NCI-H2081 treated with DMSO at 0.1 percent for 48 hours (cell line): ENCODE results near the gene SOHLH1.

ENCODE experiments used
- DNase-seq: peaks from one replicate; lab custom pipeline; 2025; lab: John Stamatoyannopoulos, UW

The SOHLH1 gene

DNA sequence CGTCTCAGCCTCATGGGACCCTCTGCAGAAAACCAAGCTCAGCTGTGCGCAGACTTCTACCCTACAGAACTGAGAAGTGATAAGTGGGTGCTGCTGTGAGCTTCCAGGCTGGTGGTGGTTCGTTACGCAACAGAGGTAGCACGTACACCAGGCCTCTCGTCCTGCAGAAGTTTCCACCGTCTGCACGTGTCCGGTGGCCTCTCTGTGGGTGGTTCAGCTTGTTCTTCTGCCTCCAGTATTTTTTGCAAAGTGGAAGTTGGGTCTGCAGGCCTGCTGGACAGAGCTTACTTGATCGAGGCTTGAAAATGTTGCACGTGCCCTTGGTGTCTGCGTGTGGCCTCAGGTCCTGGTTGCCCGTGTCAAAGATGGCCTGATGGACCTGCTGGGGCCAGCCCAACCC is 30.2 kb upstream of the SOHLH1 start:
- DNase-seq, result no peak

DNA sequence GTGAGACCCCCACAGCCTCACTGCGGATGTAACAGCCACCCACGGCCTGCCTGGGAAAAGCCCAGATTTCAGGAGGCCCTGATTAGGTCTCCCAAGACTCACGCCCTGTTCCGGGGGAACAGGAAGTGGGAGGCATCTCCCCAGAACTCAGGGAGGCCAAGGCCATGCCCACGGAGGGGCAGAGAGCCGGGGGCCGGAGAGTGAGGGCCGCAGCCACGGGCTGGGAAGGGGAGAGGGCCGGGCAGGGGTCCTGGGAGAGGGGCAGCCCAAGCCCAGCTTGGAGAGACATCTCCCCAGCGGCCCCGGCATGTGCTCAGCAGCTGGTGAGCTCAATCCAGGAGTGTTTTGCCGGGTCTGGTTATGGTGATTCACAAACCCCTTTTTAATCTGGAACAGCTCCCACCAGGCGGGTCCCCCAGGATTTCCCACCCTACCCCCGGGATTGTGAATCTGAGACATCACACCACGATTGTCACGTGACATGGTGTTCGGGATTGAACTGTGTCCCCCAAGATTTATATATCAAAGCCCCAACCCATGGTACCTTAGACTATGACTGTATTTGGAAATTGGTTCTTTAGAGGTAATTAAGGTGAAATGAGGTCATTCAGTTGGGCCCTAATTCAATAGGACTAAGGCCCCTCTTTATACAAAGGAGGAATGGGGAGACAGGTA is 29.3 kb upstream of the SOHLH1 start:
- DNase-seq, result no peak

DNA sequence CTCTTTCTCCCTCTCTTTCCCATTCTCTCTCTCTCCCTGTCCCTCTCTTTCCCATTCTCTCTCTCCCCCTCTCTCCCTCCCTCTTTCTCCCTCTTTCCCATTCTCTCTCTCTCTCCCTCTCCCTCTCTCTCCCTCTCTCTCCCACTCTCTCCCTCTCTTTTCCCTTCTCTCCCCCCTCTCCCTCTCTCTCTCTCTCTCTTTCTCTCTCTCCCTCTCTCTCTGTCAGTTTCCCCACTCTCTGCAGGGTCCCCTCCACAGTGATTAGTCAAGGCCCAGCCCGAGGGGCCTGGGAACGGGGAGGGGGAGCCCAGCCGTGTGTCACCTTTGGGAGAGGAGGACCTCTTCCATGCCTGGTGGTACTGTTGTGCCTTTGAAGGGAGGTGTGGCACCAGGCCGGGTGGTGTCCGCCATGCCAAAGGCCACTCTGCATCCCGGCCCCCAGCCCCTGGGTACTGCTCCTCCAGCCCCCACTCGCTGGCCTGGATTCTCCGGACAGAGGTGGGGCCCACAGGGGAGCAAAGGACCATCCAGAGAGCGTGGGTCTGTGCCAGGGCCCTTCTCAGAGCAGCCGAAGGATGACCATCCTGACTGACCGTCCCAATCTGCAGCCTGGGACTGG is 28.1 kb upstream of the SOHLH1 start:
- DNase-seq, result no peak

DNA sequence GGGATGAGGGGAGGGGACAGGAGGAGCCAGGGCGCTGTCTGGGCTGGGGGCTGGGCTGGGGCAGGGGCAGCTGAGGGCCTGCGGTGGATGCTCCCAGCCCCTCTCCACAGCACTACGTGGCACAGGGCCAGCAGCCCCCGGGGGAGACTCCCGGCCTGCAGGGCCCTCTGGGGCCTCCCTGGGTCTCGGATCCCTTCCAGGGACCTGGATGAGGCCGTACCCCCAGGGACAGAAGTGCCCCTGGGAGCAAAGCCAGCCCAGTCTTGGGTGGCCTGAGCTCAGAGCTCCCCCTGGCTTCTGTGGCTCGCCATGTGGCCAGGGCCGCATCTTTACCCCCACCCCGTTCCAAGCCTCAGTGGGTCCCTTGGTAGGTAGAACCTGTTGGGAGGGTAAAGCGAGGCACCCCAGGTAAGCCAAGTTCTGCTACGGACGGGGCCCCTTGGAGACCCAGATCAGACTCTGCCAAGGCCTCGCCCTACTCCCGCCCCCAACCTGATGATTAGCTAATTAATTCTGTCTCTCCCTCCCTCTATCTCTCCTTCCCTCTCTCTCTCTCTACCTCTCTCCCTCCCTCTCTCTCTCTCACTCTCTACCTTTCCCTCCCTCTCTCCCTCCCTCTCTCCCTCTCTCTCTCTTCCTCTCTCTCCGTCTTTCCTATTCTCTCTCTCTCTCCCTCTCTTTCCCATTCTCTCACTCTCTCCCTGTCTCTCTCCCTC is 27.0 kb upstream of the SOHLH1 start:
- no peak for DNase-seq

DNA sequence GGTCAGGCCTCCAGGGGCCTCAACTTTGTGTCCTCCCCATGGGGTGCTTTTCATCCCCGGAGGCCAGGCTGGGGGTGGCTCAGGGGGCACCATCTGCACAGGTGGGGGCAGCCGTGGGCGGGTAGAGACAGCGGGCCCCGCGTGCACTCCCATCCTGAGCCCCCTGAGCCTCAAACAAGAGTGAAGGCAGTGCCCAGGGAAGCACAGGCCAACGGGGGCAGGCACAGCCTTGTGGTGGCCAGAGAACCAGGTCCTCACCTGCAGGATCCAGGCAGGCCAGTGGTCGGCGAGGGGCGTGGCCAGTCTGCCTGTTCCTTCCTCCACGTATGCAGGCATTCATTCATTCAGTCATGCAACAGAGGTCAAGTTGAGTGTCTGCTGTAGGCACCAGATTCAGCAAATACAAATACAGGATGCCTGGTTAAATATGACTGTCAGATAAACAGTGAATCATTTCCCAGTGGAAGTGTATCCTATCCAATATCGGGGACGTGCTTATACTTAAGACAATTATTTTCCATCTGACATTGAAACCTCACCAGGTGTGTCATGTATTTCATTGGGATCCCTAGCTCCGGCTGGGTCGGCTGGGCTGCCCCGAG is 25.0 kb upstream of the SOHLH1 start:
- no peak for DNase-seq

DNA sequence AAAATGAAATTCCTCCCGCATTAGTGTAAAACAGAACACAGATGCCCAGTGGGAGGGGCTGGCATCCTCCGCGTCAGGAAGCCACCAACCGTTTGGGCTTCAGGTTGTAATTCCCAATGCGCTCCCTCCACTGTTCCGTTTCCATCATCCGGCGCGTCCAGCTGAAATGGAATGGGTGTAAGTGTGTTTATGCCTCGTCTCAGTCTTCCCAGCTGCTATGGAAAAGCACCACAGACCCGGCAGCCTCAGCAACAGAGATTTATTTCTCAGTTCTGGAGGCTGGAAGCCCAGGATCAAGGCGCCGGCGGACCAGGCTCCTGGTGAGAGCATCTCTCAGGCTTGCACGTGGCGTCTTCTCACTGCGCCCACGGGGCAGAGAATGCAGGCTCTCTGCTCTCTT is 23.1 kb upstream of the SOHLH1 start:
- DNase-seq, result no peak

DNA sequence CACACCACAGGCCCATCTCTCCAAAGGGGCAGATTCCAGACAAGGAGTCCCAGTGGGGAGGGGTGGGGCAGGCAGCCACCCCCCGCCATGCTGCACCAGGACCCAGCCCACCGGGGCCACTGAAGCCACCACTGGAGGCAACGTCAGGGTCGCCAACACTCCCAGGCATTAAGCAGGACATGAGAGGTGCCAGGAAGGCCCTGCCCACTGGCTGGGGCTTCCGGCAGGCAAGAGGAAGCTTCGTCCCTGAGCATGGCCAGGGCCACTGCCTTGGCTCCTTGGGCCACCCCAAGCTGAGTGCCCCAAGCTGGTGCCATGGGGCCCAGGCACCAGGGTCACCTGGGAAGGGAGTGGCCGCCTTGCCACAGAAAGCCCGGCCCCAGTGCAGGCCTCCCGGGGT is 20.2 kb upstream of the SOHLH1 start:
- no peak for DNase-seq

DNA sequence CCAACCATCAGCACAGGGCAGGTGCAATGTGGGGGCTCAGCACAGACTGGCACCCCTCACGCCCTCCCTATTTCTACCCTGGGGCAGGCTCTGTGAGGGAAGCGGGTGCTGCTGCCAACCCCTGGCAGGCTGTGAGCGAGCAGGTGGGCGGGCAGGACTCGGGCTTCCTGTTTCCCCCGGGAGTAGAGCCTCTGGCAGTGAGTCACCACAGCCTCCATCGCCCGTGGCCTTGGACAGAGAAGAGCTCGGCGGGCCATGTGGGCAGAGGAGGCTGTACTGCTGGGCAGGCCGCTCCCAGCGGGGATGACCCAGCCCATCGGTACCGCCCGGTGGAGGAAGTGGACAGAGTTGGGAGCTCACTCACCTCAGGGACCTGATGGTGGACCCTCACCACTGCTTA is 19.3 kb upstream of the SOHLH1 start:
- no peak for DNase-seq

DNA sequence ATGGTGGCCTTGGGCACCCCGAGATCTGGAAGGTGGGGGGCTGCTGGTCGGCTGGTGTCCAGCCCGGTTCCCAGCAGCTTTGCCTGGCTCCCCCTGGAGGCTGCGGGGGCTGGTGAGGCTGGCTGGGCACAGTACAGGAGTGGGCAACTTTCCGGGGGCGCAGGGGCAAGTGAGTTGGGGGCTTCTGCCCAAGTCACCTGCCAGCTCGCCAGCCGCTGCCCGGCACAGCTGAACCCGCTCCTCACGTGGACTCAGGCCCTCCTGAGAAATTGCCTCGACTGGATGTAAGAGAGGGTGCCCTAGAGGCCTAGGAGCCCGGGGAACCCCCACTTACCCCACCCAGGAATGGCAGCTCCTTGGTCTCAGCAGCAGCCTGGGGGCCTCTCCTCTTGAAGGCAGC is 18.1 kb upstream of the SOHLH1 start:
- DNase-seq, result no peak

DNA sequence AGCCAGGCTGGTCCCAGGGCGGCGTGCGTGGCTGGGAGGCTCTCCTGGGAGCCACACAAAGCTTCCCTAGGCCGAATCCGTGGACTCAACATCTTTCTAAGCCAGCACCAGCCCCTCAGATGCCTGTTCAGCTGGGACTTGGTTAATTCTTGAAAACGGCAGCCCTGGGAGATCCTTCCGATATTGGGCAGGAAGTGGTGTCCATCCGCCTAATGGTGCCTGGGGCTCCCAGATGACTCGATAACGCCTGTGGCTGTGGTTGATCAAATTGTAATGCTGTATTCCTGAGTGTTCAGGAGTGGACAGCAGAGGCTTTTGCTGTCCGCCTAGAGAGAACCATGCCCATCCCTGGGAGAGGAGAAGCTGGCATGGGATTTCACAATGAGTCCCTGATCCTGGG is 16.8 kb upstream of the SOHLH1 start:
- DNase-seq, result no peak

DNA sequence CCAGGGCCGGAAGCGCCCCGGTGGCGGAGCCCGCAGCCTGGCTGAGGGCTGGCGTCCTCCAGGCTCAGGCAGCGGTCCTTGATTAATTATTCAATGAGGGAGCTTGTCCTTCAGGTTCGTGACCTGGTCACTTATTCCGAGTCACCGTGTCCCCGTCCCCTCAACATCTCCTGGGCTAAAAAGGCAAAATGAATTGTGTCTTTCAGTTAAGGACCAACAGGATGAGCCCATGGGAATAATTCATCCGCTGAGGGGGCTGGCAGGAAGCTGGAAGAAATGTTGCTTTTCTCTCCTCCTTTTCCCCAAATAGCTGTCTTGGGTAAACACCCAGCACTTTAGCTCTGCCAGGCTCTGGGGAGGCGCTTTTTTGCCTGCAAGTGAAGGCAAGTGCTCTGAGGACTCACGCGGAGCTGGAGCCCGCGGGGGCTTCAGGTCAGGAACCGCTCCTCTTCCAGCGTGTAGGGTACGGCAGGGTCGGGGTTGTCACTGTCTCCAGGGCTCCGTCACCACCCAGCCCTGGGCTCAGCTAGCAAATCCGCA is 15.8 kb upstream of the SOHLH1 start:
- DNase-seq, result no peak

DNA sequence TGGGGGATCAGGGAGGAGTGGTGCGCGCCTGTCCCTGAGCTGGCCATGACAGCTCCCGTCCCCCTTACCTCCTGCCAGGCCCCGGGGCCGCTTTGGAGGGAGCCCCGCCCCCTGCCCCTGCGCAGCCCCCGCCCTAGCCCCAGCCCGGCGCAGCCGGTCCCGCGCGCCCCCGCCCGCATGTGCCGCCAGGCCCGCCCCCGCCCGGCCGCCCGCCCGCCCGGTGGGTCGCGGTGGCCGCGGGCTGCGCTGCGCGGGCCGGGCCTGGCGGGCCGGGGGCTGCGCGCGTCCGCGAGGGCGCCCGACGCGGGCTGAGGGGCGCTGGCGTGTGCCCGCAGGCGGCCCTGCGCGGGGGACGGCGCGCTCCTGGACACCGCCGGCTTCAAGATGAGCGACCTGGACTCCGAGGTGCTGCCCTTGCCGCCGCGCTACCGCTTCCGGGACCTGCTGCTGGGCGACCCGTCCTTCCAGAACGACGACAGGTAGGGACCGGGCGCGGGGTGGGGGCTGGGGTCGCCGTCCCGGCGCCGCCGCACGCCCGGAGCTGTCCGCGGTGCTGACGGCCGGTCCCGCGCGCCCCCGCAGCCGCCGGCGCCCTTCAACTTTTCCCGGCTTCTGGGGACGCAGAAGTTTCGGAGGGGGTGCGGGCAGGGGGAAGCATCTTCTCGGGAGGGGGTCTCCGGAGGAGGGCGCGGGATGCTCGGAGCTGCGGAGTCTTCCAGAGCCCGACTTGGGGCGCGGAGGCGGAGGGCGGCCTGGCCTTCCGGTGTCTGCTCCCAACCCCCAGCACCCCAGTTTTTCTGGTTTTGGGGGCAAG is 15.2 kb upstream of the SOHLH1 start:
- no peak for DNase-seq

DNA sequence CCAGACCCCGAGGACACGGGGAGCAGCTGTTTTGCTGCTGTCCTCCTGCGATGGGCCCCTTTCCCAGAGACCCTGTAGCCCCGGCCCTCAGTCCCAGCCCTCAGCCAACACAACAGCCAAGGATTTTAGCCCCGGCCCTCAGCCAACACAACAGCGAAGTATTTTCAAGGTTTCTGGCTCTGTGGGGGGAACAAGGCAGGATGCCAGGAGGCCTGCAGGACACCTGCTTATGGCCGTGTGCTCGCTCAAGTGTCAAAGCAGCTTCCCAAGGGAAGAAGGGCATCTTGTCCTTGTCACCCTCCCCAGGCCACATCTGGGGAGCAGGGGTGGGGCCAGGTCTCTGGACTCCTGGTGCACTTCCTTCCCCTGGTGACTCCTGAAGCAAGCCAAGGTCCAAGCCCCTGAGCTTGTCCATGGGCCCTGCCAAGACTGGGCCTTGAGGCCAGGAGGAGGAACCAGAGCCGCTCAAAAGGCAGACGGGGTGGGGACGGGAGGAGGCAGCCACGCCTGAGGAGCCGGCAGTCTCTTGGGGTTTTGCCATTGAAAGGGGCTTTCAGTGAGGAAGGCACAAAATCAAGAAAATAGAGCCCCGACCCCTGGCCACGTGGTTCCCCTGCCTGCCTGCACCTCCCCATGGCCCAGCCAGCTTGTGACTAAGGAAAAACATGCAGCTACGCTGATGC is 13.5 kb upstream of the SOHLH1 start:
- DNase-seq, result no peak

DNA sequence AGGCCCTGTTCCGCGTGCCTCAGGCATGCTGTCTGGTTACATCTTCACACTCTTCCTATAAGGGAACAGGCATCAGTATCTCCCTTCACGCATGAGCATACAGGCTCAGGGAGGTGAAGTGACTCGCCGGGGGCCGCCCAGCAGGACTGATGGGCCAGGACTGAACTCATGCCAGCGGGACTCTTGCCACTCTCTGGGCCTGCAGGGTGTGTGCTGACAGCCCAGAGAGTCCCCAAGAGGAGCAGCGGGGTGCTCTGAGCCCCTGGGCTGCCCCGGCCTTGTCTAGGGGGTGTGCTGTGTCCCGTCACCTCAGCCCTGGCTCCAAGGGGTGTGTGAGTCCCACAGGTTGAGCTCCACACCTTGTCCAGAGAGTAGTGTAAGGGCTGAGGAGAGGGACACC is 12.6 kb upstream of the SOHLH1 start:
- DNase-seq, result no peak

DNA sequence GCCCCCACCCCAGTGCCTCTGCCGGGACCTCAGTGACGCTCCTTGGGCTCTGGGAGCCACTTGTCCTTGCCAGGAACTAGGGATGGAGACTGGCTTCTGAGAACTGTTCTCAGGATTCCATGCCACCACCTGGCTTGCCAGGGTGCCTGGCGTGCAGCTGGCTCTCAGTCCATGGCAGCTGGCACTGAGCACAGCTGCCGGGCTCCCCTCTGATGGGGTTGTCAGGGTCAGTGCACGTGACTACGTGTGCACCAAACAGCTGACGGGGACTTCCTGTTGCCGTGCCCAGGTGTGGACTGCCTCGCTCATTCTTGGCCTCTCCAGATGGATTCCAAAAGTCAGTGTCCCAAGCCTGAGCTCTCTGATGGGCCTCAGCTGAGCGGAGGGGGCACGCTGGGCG is 12.1 kb upstream of the SOHLH1 start:
- DNase-seq, result no peak

DNA sequence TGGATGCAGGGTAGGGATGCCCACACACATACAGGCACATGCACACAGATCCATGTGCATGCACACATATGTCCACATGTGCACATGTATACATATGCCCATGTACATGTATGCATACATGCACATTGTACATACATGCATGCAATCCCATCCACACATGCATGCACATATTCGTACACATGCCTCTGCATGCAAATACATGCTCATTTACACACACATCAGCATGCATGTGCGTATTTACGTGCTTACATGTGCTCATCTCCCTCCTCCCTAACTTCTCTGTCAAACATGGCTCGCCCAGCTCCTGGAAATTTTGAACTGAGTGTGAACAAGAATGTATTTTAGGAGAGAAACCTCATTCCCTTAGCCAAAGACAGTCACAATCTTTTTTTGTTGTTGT is 8.9 kb upstream of the SOHLH1 start:
- no peak for DNase-seq

DNA sequence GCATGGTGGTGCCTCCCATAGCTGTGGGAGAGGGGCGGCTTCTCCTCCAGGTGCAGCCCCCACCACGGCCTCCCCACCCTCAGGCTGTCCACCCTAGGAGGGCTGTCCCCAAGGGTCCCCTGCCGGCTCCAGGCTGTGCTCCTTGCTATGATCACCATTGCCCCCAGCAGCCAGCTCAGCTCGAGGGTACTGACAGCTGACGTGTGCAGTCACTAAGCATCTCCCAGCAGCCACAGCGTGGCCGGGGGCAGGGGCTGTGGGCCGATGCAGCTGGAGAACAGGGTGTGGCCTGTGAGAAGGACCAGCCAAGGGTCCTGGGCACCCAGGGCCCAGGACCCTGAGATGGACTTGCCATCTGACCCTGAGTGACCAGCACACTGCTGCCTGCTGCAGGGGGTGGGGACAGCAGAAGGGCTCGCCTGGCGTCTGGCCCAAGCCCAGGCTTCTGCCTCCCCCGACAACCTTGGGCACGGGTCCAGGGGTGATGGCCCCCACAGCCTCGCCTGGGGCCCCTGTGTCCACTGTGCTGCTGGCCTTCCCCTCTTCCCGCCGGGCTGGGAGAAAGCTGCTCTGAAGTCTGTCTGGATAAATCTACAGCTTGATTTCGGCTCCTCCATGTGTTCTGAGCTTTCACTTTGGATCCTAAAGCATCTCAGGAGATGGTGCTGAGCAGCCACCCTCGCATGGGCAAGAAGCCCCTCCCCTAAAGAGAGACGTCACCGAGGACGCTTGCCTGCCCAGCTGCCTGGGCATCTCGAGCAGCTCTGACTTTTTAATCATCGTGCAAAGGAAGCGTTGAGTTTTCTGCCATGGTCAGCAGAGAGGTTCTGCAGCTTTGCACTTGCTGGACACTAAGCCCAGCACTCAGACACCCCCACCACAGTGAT is 8.2 kb upstream of the SOHLH1 start:
- no peak for DNase-seq

DNA sequence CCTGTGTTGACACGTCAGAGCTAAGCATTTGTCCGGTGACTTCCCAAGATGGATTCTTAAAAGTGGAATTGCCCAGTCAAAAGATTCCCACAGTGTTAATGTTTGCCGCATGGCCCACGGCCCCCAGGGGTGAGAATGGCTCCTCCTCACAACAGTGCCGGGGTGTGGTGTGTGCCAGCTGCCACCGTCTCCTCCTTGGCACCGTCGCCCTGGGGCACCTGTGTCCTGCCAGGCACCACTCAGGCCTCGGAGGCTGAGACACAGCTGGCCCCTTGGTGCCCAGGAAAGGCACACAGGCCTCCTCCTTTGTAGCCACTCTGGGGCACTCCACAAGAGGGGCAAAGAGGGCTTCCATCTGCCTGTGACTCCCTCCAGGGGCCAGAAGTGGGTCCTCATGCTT is 7.0 kb upstream of the SOHLH1 start:
- no peak for DNase-seq

DNA sequence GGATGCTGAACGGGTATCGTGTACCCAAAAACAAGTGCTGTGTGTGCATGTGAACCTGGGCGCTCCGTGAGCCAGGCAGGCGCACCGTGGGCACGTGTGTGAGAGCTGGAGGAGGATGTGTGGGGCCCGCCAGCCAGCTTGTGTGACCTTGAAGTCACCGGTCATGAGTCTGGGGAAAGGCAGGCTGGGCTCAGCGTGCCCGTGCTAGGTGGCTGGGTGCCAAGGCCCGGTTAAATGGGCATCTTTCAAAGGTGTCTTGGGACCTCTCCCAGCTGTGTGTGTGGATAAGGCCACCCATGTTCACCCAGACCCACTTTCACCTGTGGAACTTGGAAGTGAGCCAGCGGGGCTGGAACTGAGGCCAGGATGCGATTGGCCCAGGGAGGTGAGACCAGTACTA is 6.1 kb upstream of the SOHLH1 start:
- no peak for DNase-seq

DNA sequence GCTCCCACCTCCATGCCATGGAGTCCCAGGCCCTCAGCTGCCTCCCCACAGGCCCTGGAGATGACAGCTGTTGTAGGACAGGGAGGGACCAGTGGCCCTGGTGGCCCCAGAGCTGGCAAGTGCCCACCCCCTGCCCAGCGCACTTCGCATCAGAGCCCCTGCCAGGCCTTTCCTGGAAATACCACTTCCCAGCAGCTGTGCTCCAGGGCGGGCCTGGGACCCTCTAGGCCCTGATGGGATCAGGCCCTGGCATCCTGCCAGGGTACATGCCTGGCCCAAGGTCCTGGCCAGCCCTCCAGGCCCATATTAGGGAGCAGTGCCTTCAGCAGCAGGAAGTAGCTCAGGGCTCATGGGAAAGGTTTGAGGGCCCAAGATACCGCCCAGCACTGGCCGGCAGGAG is 5.2 kb upstream of the SOHLH1 start:
- no peak for DNase-seq
